Keratinocyte (primary cell): ENCODE results near the gene ANKFY1. TPM values are rescaled to one million over a fixed set of nuclear protein-coding genes. Genes with fewer than 3 reads are reported as not detected.

Experiments used
- DNase-seq: peaks from one replicate; pipeline ENCODE4 v3.0.0-alpha.2; 2011; ENCODE audit warnings: low read depth, missing footprints, low spot score
- FAIRE-seq: peaks from 2 replicates; lab custom pipeline; 2011; peaks lifted over from hg19 to GRCh38; lab: Jason Lieb, UNC
- H2AFZ ChIP-seq: 2 replicates; pipeline ENCODE4 v1.6.0; 2012; ENCODE audit warnings: low read length, control low read depth, inconsistent platforms; ENCODE audit not compliant: control insufficient read depth
- H3K27ac ChIP-seq: 2 replicates; pipeline ENCODE4 v1.5.1; 2011; ENCODE audit warnings: low read length; ENCODE audit not compliant: control insufficient read depth, insufficient read depth
- H3K27me3 ChIP-seq: 3 replicates; pipeline ENCODE4 v1.6.0; 2011; ENCODE audit warnings: low read length; ENCODE audit not compliant: control insufficient read depth, insufficient read depth; ENCODE audit errors: extremely low read depth
- H3K36me3 ChIP-seq, 2 experiments: 2 replicates in 1 of 2; 3 replicates in 1 of 2; pipeline ENCODE4 v1.5.1; 2011; ENCODE audit warnings: low read length in 2 of 2, mild to moderate bottlenecking in 1 of 2; ENCODE audit not compliant: control insufficient read depth in 2 of 2, insufficient read depth in 2 of 2; ENCODE audit errors: extremely low read depth in 1 of 2
- H3K4me1 ChIP-seq: 3 replicates; pipeline ENCODE4 v1.5.1; 2011; ENCODE audit warnings: low read length; ENCODE audit not compliant: control insufficient read depth, insufficient read depth; ENCODE audit errors: extremely low read depth
- H3K4me2 ChIP-seq: 3 replicates; pipeline ENCODE4 v1.6.0; 2011; ENCODE audit warnings: low read depth, low read length; ENCODE audit not compliant: control insufficient read depth, insufficient read depth; ENCODE audit errors: extremely low read depth
- H3K4me3 ChIP-seq, 3 experiments: fragments of 200-600 bp in 1 of 3; sonication (generic) in 1 of 3; 2 replicates in 2 of 3; 3 replicates in 1 of 3; pipeline ENCODE4 v1.5.1; 2011 to 2016; ENCODE audit warnings: low read length in 3 of 3, mild to moderate bottlenecking in 3 of 3, control low read depth in 2 of 3, inconsistent platforms in 1 of 3, low read depth in 1 of 3, mixed read lengths in 1 of 3, mixed run types in 1 of 3, moderate library complexity in 1 of 3; ENCODE audit not compliant: control insufficient read depth in 2 of 3, insufficient read depth in 2 of 3; ENCODE audit errors: extremely low read depth in 1 of 3
- H3K79me2 ChIP-seq: 2 replicates; pipeline ENCODE4 v1.6.0; 2012; ENCODE audit warnings: low read length; ENCODE audit not compliant: control insufficient read depth, insufficient read depth
- H3K9ac ChIP-seq: 3 replicates; pipeline ENCODE4 v1.6.0; 2011; ENCODE audit warnings: low read length; ENCODE audit not compliant: control insufficient read depth, insufficient read depth; ENCODE audit errors: extremely low read depth
- H3K9me1 ChIP-seq: 3 replicates; pipeline ENCODE4 v1.6.0; 2011; ENCODE audit warnings: low read length; ENCODE audit not compliant: control insufficient read depth, insufficient read depth; ENCODE audit errors: extremely low read depth
- H3K9me3 ChIP-seq: 2 replicates; pipeline ENCODE4 v1.5.1; 2012; ENCODE audit warnings: low read depth, low read length; ENCODE audit not compliant: control insufficient read depth
- H4K20me1 ChIP-seq: 3 replicates; pipeline ENCODE4 v1.6.0; 2011; ENCODE audit warnings: low read length; ENCODE audit not compliant: control insufficient read depth, insufficient read depth; ENCODE audit errors: extremely low read depth
- EZH2 ChIP-seq: IDR thresholded peaks from one replicate; pipeline ENCODE4 v1.6.1; 2012; ENCODE audit warnings: inconsistent platforms, mild to moderate bottlenecking, low read length, moderate library complexity
- dilution Hi-C: fragments of 300-500 bp; cut with MboI; formaldehyde crosslinking; loops from one replicate; pipeline ENCODE4 v1.7.0; 2020; ENCODE audit warnings: low sequenced_read_pairs; ENCODE audit not compliant: extremely low pct_ligation_motif_present
- polyA plus RNA-seq, 5 experiments: library from polyadenylated mRNA; depleted of rRNA in 3 of 5; stranded (reverse) in 3 of 5; stranded (forward) in 1 of 5; unstranded in 1 of 5; fragments of >200 nt; gene quantifications; 1 replicate in 1 of 5; 2 replicates in 3 of 5; 3 replicates in 1 of 5; pipeline versions ENCODE4 v1.2.1 to v1.2.3, GENCODE V29; 2011 to 2012; ENCODE audit warnings: missing spikeins in 2 of 5, low read depth in 1 of 5, low replicate concordance in 1 of 5
- TF ChIP-seq, protein P1 (sequence below), 3 experiments: IDR thresholded peaks in 1 of 3; conservative IDR thresholded peaks in 1 of 3; optimal IDR thresholded peaks in 1 of 3; 2 replicates in 2 of 3; 3 replicates in 1 of 3; pipeline versions ENCODE3 to v1.5.1; 2011; ENCODE audit warnings: low read length in 3 of 3, mild to moderate bottlenecking in 3 of 3, moderate library complexity in 2 of 3, control low read depth in 1 of 3, inconsistent platforms in 1 of 3; ENCODE audit not compliant: insufficient read depth in 2 of 3; ENCODE audit errors: extremely low read depth in 1 of 3

Gene ANKFY1
- polyA plus RNA-seq, 1 donor (not counting 4 experiments of a cell fraction or from before 2014, with no cell fraction given): 27.0 TPM

DNA sequence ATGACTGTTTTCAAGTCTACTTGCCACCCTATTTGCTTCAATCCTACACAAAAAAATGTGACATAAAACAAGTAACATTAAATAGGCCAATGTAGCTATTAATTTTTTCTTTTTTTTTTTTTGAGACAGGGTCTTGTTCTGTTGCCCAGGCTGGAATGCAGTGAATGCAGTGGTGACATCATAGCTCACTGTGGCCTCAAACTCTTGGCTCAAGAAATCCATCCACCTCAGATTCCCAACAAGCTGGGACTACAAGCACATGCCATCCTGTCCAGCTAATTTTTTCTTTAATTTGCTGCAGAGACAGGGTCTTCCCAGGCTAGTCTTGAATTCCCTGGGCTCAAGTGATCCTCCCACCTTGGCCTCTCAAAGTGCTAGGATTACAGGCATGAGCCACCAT lies 29.4 kb downstream of the ANKFY1 start:
- Histone ChIP-seq H3K79me2 (peaks cover 4% of the 10 kb centered on the region), H3K27ac (no peak overlapping the region), H3K27me3 (no peaks in the 10 kb centered on the region), H3K9me3 (no peaks in the 10 kb centered on the region), H3K9me1 (no peaks in the 10 kb centered on the region), H3K4me2 (no peak overlapping the region), H2AFZ (no peak overlapping the region), H3K4me1 (peaks cover 37% of the 10 kb centered on the region), H3K9ac (no peak overlapping the region), H3K36me3 (peaks cover 6 to 8% of the 10 kb centered on the region in 2 experiments), H4K20me1 (no peaks in the 10 kb centered on the region), H3K4me3 (no peak overlapping the region)
- dilution Hi-C loops: no loop called here
- TF ChIP-seq, protein P1, sequence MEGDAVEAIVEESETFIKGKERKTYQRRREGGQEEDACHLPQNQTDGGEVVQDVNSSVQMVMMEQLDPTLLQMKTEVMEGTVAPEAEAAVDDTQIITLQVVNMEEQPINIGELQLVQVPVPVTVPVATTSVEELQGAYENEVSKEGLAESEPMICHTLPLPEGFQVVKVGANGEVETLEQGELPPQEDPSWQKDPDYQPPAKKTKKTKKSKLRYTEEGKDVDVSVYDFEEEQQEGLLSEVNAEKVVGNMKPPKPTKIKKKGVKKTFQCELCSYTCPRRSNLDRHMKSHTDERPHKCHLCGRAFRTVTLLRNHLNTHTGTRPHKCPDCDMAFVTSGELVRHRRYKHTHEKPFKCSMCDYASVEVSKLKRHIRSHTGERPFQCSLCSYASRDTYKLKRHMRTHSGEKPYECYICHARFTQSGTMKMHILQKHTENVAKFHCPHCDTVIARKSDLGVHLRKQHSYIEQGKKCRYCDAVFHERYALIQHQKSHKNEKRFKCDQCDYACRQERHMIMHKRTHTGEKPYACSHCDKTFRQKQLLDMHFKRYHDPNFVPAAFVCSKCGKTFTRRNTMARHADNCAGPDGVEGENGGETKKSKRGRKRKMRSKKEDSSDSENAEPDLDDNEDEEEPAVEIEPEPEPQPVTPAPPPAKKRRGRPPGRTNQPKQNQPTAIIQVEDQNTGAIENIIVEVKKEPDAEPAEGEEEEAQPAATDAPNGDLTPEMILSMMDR (optimal IDR thresholded peaks at IDR 0.05 in 1 of 3, IDR thresholded peaks at IDR 0.05 in 1 of 3, conservative IDR thresholded peaks at IDR 0.05 in 1 of 3; ENCODE audit: extremely low read depth in 1 of 3, insufficient read depth in 2 of 3, low read length in 3 of 3): no peak
- no peak for TF ChIP-seq EZH2
- no peak for FAIRE-seq
- DNase-seq: no peak

- dilution Hi-C loops: no loop called here
- no peak for FAIRE-seq
- H3K27ac ChIP-seq: no peak overlapping the region
- no peak for TF ChIP-seq EZH2
- TF ChIP-seq, protein P1 (optimal IDR thresholded peaks at IDR 0.05 in 1 of 3, IDR thresholded peaks at IDR 0.05 in 1 of 3, conservative IDR thresholded peaks at IDR 0.05 in 1 of 3; ENCODE audit: extremely low read depth in 1 of 3, insufficient read depth in 2 of 3, low read length in 3 of 3): no peak
- DNase-seq: no peak
- no peak overlapping the region for H3K4me3 ChIP-seq
- H3K36me3 ChIP-seq: peaks cover 3 to 4% of the 10 kb centered on the region in 2 experiments
- H2AFZ ChIP-seq: no peak overlapping the region
- no peaks in the 10 kb centered on the region for H3K27me3 ChIP-seq
- no peaks in the 10 kb centered on the region for H3K9me3 ChIP-seq
- H3K4me1 ChIP-seq: peaks cover 38% of the 10 kb centered on the region
- H4K20me1 ChIP-seq: no peaks in the 10 kb centered on the region
- H3K9me1 ChIP-seq: no peaks in the 10 kb centered on the region
- H3K9ac ChIP-seq: no peak overlapping the region
- peaks cover 4% of the 10 kb centered on the region for H3K79me2 ChIP-seq
- H3K4me2 ChIP-seq: no peak overlapping the region
Observed at GRCh38 chr17:4233668-4234258, 30.0 kb downstream of the ANKFY1 start.
